Ascending aorta (tissue), 2 donors: ENCODE data around the gene RAD51B. TPM values are rescaled to one million over a fixed set of nuclear protein-coding genes. Genes with fewer than 3 reads are reported as not detected.

Experiments
- DNase-seq, 2 donors: peaks; one replicate each; pipeline ENCODE4 v3.0.0-alpha.2; 2019; ENCODE audit warnings: low spot score in 2 of 2
- H3K27ac ChIP-seq, 2 donors: fragments of 200-600 bp; sonication (generic); one replicate each; pipeline ENCODE4 v1.5.1; 2016 to 2017; ENCODE audit warnings: mild to moderate bottlenecking in 1 of 2
- H3K27me3 ChIP-seq: fragments of 200-600 bp; sonication (generic); one replicate; pipeline ENCODE4 v1.5.1; 2017
- H3K36me3 ChIP-seq, 2 donors: fragments of 200-600 bp; sonication (generic); one replicate each; pipeline ENCODE4 v1.5.1; 2016
- H3K4me1 ChIP-seq, 2 donors: fragments of 200-600 bp; sonication (generic); one replicate each; pipeline ENCODE4 v1.5.1; 2016 to 2017; ENCODE audit warnings: mild to moderate bottlenecking in 1 of 2
- H3K4me3 ChIP-seq, 2 donors: fragments of 200-600 bp; sonication (generic); one replicate each; pipeline ENCODE4 v1.5.1; 2016 to 2017; ENCODE audit warnings: mild to moderate bottlenecking in 1 of 2
- H3K9me3 ChIP-seq, 2 donors: fragments of 200-600 bp; sonication (generic); one replicate each; pipeline ENCODE4 v1.5.1; 2016
- CTCF ChIP-seq, 3 experiments: fragments of 200-600 bp in 2 of 3; fragments of 450-650 bp in 1 of 3; sonication (generic) in 2 of 3; IDR thresholded peaks; one replicate each; pipeline ENCODE4 v1.5.1; 2016 to 2019; ENCODE audit warnings: antibody characterized with exemption in 3 of 3, mild to moderate bottlenecking in 1 of 3, moderate library complexity in 1 of 3
- intact Hi-C: fragments of 100-400 bp; cut with DNase I; formaldehyde crosslinking; loops from one replicate; pipeline ENCODE4 v1.15.1; 2023
- total RNA-seq: library from RNA; depleted of rRNA; stranded (reverse); fragments of >200 nt; gene quantifications from one replicate; pipeline ENCODE4 v1.1.0, GENCODE V29; 2016

Gene RAD51B
- total RNA-seq, 1 donor from 2014 or later, result not detected

- no peak for DNase-seq
- no peak for TF ChIP-seq CTCF (IDR thresholded peaks at IDR 0.05)
Observed at GRCh38 chr14:68583548-68584280, 764.1 kb downstream of the RAD51B start.

GRCh38 chr14:68584786-68585185 is 765.2 kb downstream of the RAD51B start:
- H3K4me1 ChIP-seq, result peaks cover 0 to 3% of the 10 kb centered on the region in 2 donors
- intact Hi-C loops, result no loop called here
- H3K9me3 ChIP-seq, result no peaks in the 10 kb centered on the region
- H3K27me3 ChIP-seq, result no peaks in the 10 kb centered on the region
- H3K36me3 ChIP-seq, result no peaks in the 10 kb centered on the region
- no peak for DNase-seq
- no peak for TF ChIP-seq CTCF (IDR thresholded peaks at IDR 0.05)
- no peak overlapping the region for H3K27ac ChIP-seq
- no peak overlapping the region for H3K4me3 ChIP-seq

More at GRCh38 chr14:68583548-68584280, 764.1 kb downstream of the RAD51B start:
- Histone ChIP-seq H3K36me3 (no peaks in the 10 kb centered on the region), H3K4me1 (no peaks in the 10 kb centered on the region), H3K27me3 (no peaks in the 10 kb centered on the region), H3K9me3 (no peaks in the 10 kb centered on the region), H3K27ac (no peak overlapping the region), H3K4me3 (no peak overlapping the region)
- intact Hi-C loops, result no loop called here

- Histone ChIP-seq H3K4me3 (no peak overlapping the region), H3K27ac (no peak overlapping the region)
Observed at GRCh38 chr14:68585690-68586089, 766.1 kb downstream of the RAD51B start.

GRCh38 chr14:68586896-68587751 is 767.5 kb downstream of the RAD51B start:
- Histone ChIP-seq H3K27ac (no peak overlapping the region), H3K9me3 (no peaks in the 10 kb centered on the region), H3K4me1 (peaks cover 0 to 5% of the 10 kb centered on the region in 2 donors), H3K27me3 (no peaks in the 10 kb centered on the region), H3K4me3 (no peak overlapping the region), H3K36me3 (no peaks in the 10 kb centered on the region)
- intact Hi-C loops, result no loop called here
- DNase-seq, result no peak
- TF ChIP-seq CTCF (IDR thresholded peaks at IDR 0.05), result no peak

More at GRCh38 chr14:68585690-68586089, 766.1 kb downstream of the RAD51B start:
- DNase-seq, result no peak
- no peaks in the 10 kb centered on the region for H3K36me3 ChIP-seq
- peaks cover 0 to 5% of the 10 kb centered on the region in 2 donors for H3K4me1 ChIP-seq
- no peak for TF ChIP-seq CTCF (IDR thresholded peaks at IDR 0.05)
- H3K9me3 ChIP-seq, result no peaks in the 10 kb centered on the region
- H3K27me3 ChIP-seq, result no peaks in the 10 kb centered on the region
- intact Hi-C loops, result no loop called here

GRCh38 chr14:68587931-68588330 is 768.4 kb downstream of the RAD51B start:
- intact Hi-C loops, result no loop called here
- H3K4me1 ChIP-seq, result peaks cover 0 to 5% of the 10 kb centered on the region in 2 donors
- no peak for DNase-seq

More at GRCh38 chr14:68587931-68588330, 768.4 kb downstream of the RAD51B start:
- TF ChIP-seq CTCF (IDR thresholded peaks at IDR 0.05), result no peak
- H3K27me3 ChIP-seq, result no peaks in the 10 kb centered on the region
- no peak overlapping the region for H3K27ac ChIP-seq
- H3K4me3 ChIP-seq, result no peak overlapping the region
- H3K36me3 ChIP-seq, result no peaks in the 10 kb centered on the region
- no peaks in the 10 kb centered on the region for H3K9me3 ChIP-seq
